ENCODE results near the gene BHLHE41. TPM values are rescaled to one million over a fixed set of nuclear protein-coding genes. Genes with fewer than 3 reads are reported as not detected.

BHLHE41 gene
- 7.2 TPM for polyA plus RNA-seq (2013, experiment 1 of 2; ENCODE audit: insufficient read length)
- 8.6 TPM for polyA plus RNA-seq (2013, experiment 2 of 2; ENCODE audit: insufficient read length)

DNA sequence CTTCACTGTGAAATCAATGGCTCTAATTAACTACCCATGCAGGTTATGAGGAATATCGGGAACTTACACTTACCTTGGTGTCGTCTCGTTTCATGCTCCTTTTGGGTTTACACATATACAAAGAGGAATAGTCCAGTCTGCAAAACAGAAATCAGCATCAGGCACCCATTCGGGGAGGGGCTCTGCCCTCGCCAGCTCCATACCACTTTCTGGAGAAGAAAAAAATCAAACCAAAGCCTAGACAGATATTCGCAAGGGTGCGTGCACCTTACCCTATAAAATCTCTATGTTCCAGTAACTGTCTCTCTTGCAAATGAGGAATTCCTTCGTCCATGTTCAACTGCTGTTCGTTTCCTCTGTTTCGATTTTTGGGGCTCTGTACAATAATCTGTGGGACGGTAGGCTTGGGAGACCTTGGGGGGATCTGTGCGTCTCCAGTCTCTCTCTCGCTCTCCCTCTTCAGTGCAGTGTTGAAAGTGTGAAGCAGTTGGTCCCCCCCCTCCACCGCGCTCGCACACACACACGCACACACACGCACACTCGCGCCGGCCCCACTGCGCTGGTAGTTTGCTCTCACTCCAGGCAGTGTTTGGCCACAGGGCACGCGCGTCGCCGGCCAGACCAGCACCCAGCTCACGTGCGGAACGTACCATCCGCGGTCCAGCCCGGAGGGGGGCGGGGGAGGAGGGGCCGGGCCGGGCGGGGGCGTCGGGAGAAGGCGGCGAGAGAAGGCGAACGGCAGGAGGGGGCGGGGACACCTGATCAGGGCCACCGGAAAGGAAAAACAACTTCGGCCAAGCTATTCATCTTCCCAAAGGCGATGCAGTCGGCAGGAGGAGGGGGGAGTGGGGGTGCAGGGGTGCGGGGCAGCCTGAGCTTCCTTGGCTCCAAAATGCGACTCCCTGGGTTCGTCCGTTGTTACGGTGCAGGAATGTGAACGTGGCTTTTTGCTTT lies at the start of gene BHLHE41:
Gene BHLHE41, minus strand, starts transcription at position 592 of the 954 bp plus-strand sequence. Its CDS starts 258 bp downstream, at position 334.
- peak; percentile 56 for DNase-seq

GRCh38 chr12:26172946-26173552 lies 48.2 kb upstream of the BHLHE41 start:
- DNase-seq = no peak

GRCh38 chr12:26172539-26172938 lies 47.7 kb upstream of the BHLHE41 start:
- no peak for DNase-seq

- no peak for DNase-seq
These were observed 47.2 kb upstream of the BHLHE41 start for GRCh38 chr12:26172013-26172412.

- DNase-seq = no peak
These were observed 39.3 kb upstream of the BHLHE41 start for GRCh38 chr12:26164118-26164517.

- no peak for DNase-seq
These were observed 38.1 kb upstream of the BHLHE41 start for GRCh38 chr12:26162905-26163304.

GRCh38 chr12:26162174-26162573 lies 37.3 kb upstream of the BHLHE41 start:
- no peak for DNase-seq

DNA sequence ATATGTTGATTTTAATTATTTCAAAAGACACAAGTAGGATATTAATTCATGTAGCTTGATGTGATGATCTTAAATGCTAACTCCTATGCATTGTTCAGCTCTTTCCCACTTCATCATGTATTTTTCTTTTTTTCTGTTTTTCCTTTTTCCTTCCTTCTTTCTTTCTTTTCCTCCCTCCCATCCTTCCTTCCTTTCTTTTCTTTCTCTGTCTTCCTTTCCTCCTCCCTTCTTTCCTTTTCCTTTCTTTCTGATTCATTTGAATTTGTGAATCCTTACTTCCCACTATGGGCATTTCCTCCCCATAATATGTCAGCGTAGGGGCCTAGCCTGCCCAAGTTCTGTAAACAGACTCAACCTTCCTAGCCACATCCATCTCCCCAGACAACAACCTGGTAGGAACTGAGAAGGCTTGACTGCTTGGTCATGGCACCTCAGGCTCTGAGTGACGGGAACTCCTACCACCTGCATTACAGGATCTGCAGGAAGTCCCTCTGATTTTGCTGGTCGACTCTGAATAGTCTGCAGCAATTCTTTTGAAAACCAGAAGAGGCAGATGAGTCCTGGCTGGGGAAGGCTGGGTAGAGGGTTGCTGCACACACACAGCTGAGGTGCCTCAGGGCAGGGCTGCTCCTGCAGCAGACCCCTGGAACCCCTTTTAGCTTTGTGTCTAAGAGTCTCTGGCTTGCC lies 33.4 kb upstream of the BHLHE41 start:
- no peak for DNase-seq

GRCh38 chr12:26157001-26157400 lies 32.2 kb upstream of the BHLHE41 start:
- DNase-seq = no peak

DNA sequence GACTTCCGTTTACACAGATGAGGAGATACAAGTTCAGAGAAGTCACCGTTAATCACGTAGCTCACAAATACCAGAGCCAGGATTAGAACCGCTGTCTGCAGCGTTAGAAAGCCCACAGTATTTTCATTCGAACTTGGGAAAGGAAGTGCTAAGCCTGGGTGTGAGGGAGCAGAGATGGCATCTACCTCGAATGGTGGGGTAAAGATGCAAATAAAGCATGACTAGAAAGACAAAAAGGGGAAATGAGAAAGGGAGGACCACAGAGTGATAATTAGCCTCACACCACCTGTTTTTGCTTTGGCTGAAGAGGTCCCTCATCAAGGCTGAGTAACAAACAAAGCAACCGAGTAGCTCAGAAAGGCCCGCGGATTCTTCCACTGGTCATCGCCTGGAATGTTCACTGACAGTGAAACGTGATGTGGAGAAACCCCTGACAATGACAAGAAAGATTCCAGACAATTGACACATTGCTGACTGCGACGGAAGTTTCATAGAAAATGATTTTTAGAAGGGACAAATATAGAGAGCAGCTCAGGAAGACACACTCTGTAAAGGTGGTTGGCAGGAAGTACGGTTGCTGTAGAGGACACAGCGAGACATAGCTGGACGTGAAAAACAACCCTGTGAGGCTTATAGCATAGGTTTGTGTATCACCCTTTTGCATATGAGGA lies 31.5 kb upstream of the BHLHE41 start:
- DNase-seq = no peak

DNA sequence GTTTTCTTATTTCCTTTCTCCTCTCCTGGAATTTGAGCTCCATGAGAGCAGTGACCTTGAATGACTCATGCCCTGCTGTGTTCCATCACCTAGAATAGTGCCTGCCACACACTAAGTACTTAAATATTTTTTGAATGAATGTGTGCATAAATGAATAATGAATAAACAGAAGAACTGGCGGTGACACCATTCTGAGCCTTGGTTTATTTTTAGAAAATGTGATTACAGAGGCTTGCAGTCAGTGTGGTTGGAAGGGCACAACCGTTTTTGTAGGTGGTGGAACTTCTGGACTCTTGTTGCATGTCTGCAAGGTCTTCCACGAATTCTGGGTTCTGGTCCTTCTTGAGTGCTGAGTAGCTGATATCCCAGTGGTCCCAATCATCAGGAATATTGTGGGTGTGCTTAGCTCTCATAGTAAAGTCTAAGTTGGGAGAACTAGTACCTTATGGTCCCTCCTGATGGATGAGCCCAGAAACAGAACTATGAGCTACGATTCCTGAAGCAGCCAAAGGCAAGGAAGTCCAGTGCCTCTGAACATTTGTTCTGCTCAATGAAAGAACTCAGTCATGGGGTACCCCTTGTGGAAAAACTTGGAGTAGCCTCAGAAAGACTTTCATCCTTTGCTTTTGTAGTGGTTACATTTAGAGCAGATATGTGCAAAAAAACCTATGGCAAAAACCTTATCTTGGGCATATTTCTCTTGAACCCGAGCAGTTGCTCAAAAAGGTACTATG lies 28.8 kb upstream of the BHLHE41 start:
- peak; percentile 96 for DNase-seq

DNA sequence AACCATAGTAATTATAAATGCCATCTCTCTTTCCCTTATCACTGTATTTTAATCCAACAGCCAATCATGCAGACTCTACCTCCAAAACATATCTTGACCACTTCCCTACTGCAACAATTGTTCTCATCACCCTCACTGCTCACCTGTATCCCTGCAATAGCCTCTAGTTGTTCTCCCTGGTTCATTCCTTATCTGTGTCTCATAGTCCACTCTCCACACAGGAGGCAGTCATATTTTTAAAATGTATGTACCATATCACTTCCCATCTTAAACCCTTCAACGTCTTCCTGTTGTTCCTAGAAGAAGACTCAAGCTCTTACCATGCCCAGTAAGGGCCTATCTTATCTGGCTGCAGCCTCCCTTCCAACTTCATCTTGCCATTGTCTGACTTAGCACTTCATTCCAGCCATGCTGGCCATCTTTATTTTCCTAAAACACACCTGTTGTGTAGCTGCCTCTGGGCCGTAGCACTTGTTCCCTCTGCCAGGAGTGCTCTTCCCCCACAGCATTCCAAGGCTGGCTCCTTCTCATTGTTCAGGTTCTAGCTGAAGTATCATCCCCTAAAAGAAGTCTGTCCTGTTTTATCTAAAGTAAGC lies 27.8 kb upstream of the BHLHE41 start:
- DNase-seq = no peak

GRCh38 chr12:26150736-26151450 lies 26.1 kb upstream of the BHLHE41 start:
- DNase-seq = peak; percentile 76

GRCh38 chr12:26149968-26150500 lies 25.2 kb upstream of the BHLHE41 start:
- DNase-seq = no peak

- no peak for DNase-seq
These were observed 23.5 kb upstream of the BHLHE41 start for GRCh38 chr12:26148291-26148690.

- no peak for DNase-seq
These were observed 18.5 kb upstream of the BHLHE41 start for GRCh38 chr12:26143291-26143690.

- DNase-seq = no peak
These were observed 14.0 kb upstream of the BHLHE41 start for GRCh38 chr12:26138860-26139259.

GRCh38 chr12:26136688-26137087 lies 11.9 kb upstream of the BHLHE41 start:
- DNase-seq = no peak

DNA sequence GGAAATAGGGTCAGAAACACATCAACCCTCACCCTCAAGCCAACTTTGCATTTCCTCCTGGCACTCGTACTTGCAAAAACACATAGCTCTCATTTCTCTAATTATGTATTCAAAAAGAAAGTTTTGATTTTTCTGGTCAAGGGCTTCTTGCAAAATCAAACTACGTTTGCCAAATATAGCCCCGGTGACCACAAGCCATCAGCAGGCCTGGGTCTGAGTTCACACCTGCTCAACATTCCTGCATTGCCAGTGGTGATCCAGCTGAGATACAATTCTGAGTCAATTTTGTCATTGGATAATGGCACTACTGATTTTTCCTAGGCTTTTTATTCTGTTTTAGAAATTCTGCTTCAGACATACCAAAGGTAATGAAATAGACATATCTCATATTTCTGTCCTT lies 10.7 kb upstream of the BHLHE41 start:
- no peak for DNase-seq

GRCh38 chr12:26135010-26135420 lies 10.2 kb upstream of the BHLHE41 start:
- DNase-seq = no peak
